ENCODE data around the gene SPATA18. TPM values are rescaled to one million over a fixed set of nuclear protein-coding genes. Genes with fewer than 3 reads are reported as not detected.
A peak's percentile ranks its signal among the peaks of the same experiment; 100 is the strongest.

The SPATA18 gene
- polyA plus RNA-seq, 1 donor (not counting 4 experiments of a cell fraction or from before 2014, with no cell fraction given): 5.6 TPM

GRCh38 chr4:52036886-52037530 is 14.1 kb upstream of the SPATA18 start:
- Histone ChIP-seq H2AFZ (ENCODE audit: control insufficient read depth, low read length) (no peak overlapping the region), H4K20me1 (ENCODE audit: control insufficient read depth, extremely low read depth, insufficient read depth, low read length) (no peaks in the 10 kb centered on the region), H3K27ac (ENCODE audit: control insufficient read depth, insufficient read depth, low read length) (no peak overlapping the region), H3K36me3 (ENCODE audit: control insufficient read depth in 2 of 2, extremely low read depth in 1 of 2, insufficient read depth in 2 of 2, low read length in 2 of 2) (no peaks in the 10 kb centered on the region), H3K79me2 (ENCODE audit: control insufficient read depth, insufficient read depth, low read length) (peaks cover 20% of the 10 kb centered on the region), H3K4me2 (ENCODE audit: control insufficient read depth, extremely low read depth, insufficient read depth, low read depth, low read length) (peak overlapping the region; percentile 86), H3K4me3 (ENCODE audit: control insufficient read depth in 2 of 3, extremely low read depth in 1 of 3, insufficient read depth in 2 of 3, low read depth in 1 of 3, low read length in 3 of 3) (peak overlapping the region; percentile 73 to 83 (median 79)), H3K9ac (ENCODE audit: control insufficient read depth, extremely low read depth, insufficient read depth, low read length) (no peak overlapping the region), H3K9me1 (ENCODE audit: control insufficient read depth, extremely low read depth, insufficient read depth, low read length) (no peaks in the 10 kb centered on the region), H3K4me1 (ENCODE audit: control insufficient read depth, extremely low read depth, insufficient read depth, low read length) (peaks cover 8% of the 10 kb centered on the region), H3K9me3 (ENCODE audit: control insufficient read depth, low read depth, low read length) (no peaks in the 10 kb centered on the region), H3K27me3 (ENCODE audit: control insufficient read depth, extremely low read depth, insufficient read depth, low read length) (no peaks in the 10 kb centered on the region)
- DNase-seq (ENCODE audit: low read depth, low spot score) (no peak), FAIRE-seq (no peak)
- dilution Hi-C loops (cut with MboI; ENCODE audit: extremely low pct_ligation_motif_present, low sequenced_read_pairs): no loop called here
- TF ChIP-seq, protein P1, sequence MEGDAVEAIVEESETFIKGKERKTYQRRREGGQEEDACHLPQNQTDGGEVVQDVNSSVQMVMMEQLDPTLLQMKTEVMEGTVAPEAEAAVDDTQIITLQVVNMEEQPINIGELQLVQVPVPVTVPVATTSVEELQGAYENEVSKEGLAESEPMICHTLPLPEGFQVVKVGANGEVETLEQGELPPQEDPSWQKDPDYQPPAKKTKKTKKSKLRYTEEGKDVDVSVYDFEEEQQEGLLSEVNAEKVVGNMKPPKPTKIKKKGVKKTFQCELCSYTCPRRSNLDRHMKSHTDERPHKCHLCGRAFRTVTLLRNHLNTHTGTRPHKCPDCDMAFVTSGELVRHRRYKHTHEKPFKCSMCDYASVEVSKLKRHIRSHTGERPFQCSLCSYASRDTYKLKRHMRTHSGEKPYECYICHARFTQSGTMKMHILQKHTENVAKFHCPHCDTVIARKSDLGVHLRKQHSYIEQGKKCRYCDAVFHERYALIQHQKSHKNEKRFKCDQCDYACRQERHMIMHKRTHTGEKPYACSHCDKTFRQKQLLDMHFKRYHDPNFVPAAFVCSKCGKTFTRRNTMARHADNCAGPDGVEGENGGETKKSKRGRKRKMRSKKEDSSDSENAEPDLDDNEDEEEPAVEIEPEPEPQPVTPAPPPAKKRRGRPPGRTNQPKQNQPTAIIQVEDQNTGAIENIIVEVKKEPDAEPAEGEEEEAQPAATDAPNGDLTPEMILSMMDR (optimal IDR thresholded peaks at IDR 0.05 in 1 of 3, IDR thresholded peaks at IDR 0.05 in 1 of 3, conservative IDR thresholded peaks at IDR 0.05 in 1 of 3; ENCODE audit: extremely low read depth in 1 of 3, insufficient read depth in 2 of 3, low read length in 3 of 3): no peak
- TF ChIP-seq EZH2 (IDR thresholded peaks at IDR 0.05; ENCODE audit: low read length): no peak

- H3K9ac ChIP-seq (ENCODE audit: control insufficient read depth, extremely low read depth, insufficient read depth, low read length): peak overlapping the region; percentile 70
- peak overlapping the region; percentile 16 for H3K27ac ChIP-seq (ENCODE audit: control insufficient read depth, insufficient read depth, low read length)
- dilution Hi-C loops (cut with MboI; ENCODE audit: extremely low pct_ligation_motif_present, low sequenced_read_pairs): no loop called here
- H3K79me2 ChIP-seq (ENCODE audit: control insufficient read depth, insufficient read depth, low read length): peaks cover 20% of the 10 kb centered on the region
- no peaks in the 10 kb centered on the region for H4K20me1 ChIP-seq (ENCODE audit: control insufficient read depth, extremely low read depth, insufficient read depth, low read length)
- H3K9me1 ChIP-seq (ENCODE audit: control insufficient read depth, extremely low read depth, insufficient read depth, low read length): no peaks in the 10 kb centered on the region
- peaks cover 8% of the 10 kb centered on the region for H3K4me1 ChIP-seq (ENCODE audit: control insufficient read depth, extremely low read depth, insufficient read depth, low read length)
- no peak for TF ChIP-seq EZH2 (IDR thresholded peaks at IDR 0.05; ENCODE audit: low read length)
- TF ChIP-seq, protein P1 (optimal IDR thresholded peaks at IDR 0.05 in 1 of 3, IDR thresholded peaks at IDR 0.05 in 1 of 3, conservative IDR thresholded peaks at IDR 0.05 in 1 of 3; ENCODE audit: extremely low read depth in 1 of 3, insufficient read depth in 2 of 3, low read length in 3 of 3): no peak
- peak overlapping the region; percentile 73 to 83 (median 79) for H3K4me3 ChIP-seq (ENCODE audit: control insufficient read depth in 2 of 3, extremely low read depth in 1 of 3, insufficient read depth in 2 of 3, low read depth in 1 of 3, low read length in 3 of 3)
- DNase-seq (ENCODE audit: low read depth, low spot score): no peak
- FAIRE-seq: no peak
- H3K27me3 ChIP-seq (ENCODE audit: control insufficient read depth, extremely low read depth, insufficient read depth, low read length): no peaks in the 10 kb centered on the region
- no peaks in the 10 kb centered on the region for H3K9me3 ChIP-seq (ENCODE audit: control insufficient read depth, low read depth, low read length)
- H3K36me3 ChIP-seq (ENCODE audit: control insufficient read depth in 2 of 2, extremely low read depth in 1 of 2, insufficient read depth in 2 of 2, low read length in 2 of 2): no peaks in the 10 kb centered on the region
- H2AFZ ChIP-seq (ENCODE audit: control insufficient read depth, low read length): peak overlapping the region; percentile 90
- peak overlapping the region; percentile 86 for H3K4me2 ChIP-seq (ENCODE audit: control insufficient read depth, extremely low read depth, insufficient read depth, low read depth, low read length)
Observed at GRCh38 chr4:52037689-52038102, 13.4 kb upstream of the SPATA18 start.

Data from keratinocyte (primary cell).